HTR-8/SVneo (cell line): ENCODE measurements around the gene GMNN.

ENCODE experiments used
- DNase-seq: peaks from one replicate; pipeline ENCODE4 v3.0.0; 2011; ENCODE audit warnings: low spot score, mixed read lengths; ENCODE audit not compliant: insufficient read length
- FAIRE-seq: peaks from 2 replicates; lab custom pipeline; 2011; peaks lifted over from hg19 to GRCh38; lab: Jason Lieb, UNC

The GMNN gene

GRCh38 chr6:24798740-24799540, 24.2 kb downstream of the GMNN start, which contains the start of gene ARMH2:
TSS of gene ARMH2 (minus strand) at chr6:24798917. CDS start at chr6:24798857, 60 bp downstream.
- no peak for FAIRE-seq
- DNase-seq, result no peak

- peak; percentile 42 for DNase-seq
- no peak for FAIRE-seq
Observed at GRCh38 chr6:24799541-24799915, 24.8 kb downstream of the GMNN start.

GRCh38 chr6:24802271-24803059, 27.7 kb downstream of the GMNN start:
- FAIRE-seq (no peak), DNase-seq (peak; percentile 34)

GRCh38 chr6:24807584-24807983, 32.8 kb downstream of the GMNN start:
- DNase-seq (no peak), FAIRE-seq (no peak)

GRCh38 chr6:24809728-24810127, 35.0 kb downstream of the GMNN start:
- DNase-seq (no peak), FAIRE-seq (no peak)

GRCh38 chr6:24818346-24818745, 43.6 kb downstream of the GMNN start:
- FAIRE-seq, result no peak

GRCh38 chr6:24821860-24822444, 47.2 kb downstream of the GMNN start:
- peak; percentile 9 for FAIRE-seq
- DNase-seq, result no peak

More at GRCh38 chr6:24818346-24818745, 43.6 kb downstream of the GMNN start:
- no peak for DNase-seq

GRCh38 chr6:24822696-24823095, 48.0 kb downstream of the GMNN start:
- DNase-seq (no peak), FAIRE-seq (no peak)

GRCh38 chr6:24823185-24823584, 48.4 kb downstream of the GMNN start:
- FAIRE-seq (no peak), DNase-seq (no peak)

GRCh38 chr6:24824142-24824938, 49.6 kb downstream of the GMNN start:
- FAIRE-seq (no peak), DNase-seq (no peak)

- DNase-seq (no peak), FAIRE-seq (no peak)
Observed at GRCh38 chr6:24825130-24825630, 50.4 kb downstream of the GMNN start.

GRCh38 chr6:24827162-24827561, 52.4 kb downstream of the GMNN start:
- FAIRE-seq (no peak), DNase-seq (peak; percentile 27)

GRCh38 chr6:24827970-24828369, 53.2 kb downstream of the GMNN start:
- no peak for DNase-seq
- FAIRE-seq, result no peak

- DNase-seq (no peak), FAIRE-seq (no peak)
Observed at GRCh38 chr6:24829657-24830056, 54.9 kb downstream of the GMNN start.

- FAIRE-seq, result no peak
Observed at GRCh38 chr6:24831771-24832716, 57.3 kb downstream of the GMNN start.

GRCh38 chr6:24832794-24833193, 58.1 kb downstream of the GMNN start:
- FAIRE-seq, result no peak
- no peak for DNase-seq

More at GRCh38 chr6:24831771-24832716, 57.3 kb downstream of the GMNN start:
- no peak for DNase-seq

GRCh38 chr6:24833711-24834386, 59.1 kb downstream of the GMNN start:
- DNase-seq (no peak), FAIRE-seq (no peak)
